K562 (cell line): ENCODE data around the gene NR1H2. TPM values are rescaled to one million over a fixed set of nuclear protein-coding genes. Genes with fewer than 3 reads are reported as not detected.

Experiments
- ARID4B ChIP-seq: sonication (generic); formaldehyde crosslinking; IDR thresholded peaks from 2 replicates; pipeline ENCODE4 v1.8.0; 2022; ENCODE audit warnings: mild to moderate bottlenecking, missing genetic modification reagents
- BDP1 ChIP-seq: IDR thresholded peaks from 3 replicates; pipeline ENCODE4 v1.6.1; 2011; ENCODE audit not compliant: insufficient read length, insufficient read depth
- REST ChIP-seq, 2 experiments: fragments of 450-650 bp; formaldehyde crosslinking in 1 of 2; IDR thresholded peaks; 2 replicates each; pipeline versions ENCODE4 v1.4.0 to v1.6.1; 2014 to 2020; ENCODE audit warnings: mild to moderate bottlenecking in 2 of 2, borderline replicate concordance in 1 of 2, low read depth in 1 of 2
- RHOXF2B ChIP-seq: fragments of 250-450 bp; sonication (Bioruptor Pico); conservative IDR thresholded peaks from 2 replicates; pipeline ENCODE4 v1.5.1; 2021
- RUNX1 ChIP-seq: sonication (generic); IDR thresholded peaks from 2 replicates; pipeline ENCODE4 v1.6.1; 2016; ENCODE audit warnings: antibody characterized with exemption, low read depth
- ZC3H4 ChIP-seq: sonication (generic); formaldehyde crosslinking; IDR thresholded peaks from 2 replicates; pipeline ENCODE4 v1.9.0; 2021; ENCODE audit warnings: missing genetic modification reagents, borderline replicate concordance
- ZNF316 ChIP-seq: fragments of 450-650 bp; IDR thresholded peaks from 2 replicates; pipeline ENCODE4 v1.6.1; 2016
- polyA plus RNA-seq, 8 experiments: library from polyadenylated mRNA; depleted of rRNA in 4 of 8; stranded (reverse) in 5 of 8; unstranded in 3 of 8; fragments of >200 nt; fragmentation: Nextera tagmentation in 2 of 8; fragmentation: Illumina TruSeq in 1 of 8; extraction: Ambion mirVana in 2 of 8; extraction: Trizol in 1 of 8; gene quantifications; 2 replicates each; pipeline versions ENCODE4 v1.2.1 to v1.2.3, GENCODE V29; 2011 to 2014; ENCODE audit warnings: inconsistent platforms in 1 of 8, missing spikeins in 1 of 8
- total RNA-seq, 7 experiments: library from RNA; depleted of rRNA in 6 of 7; stranded (reverse); fragments of >200 nt in 6 of 7; fragmentation: Illumina TruSeq in 2 of 7; extraction: Trizol in 2 of 7; gene quantifications; 2 replicates each; pipeline versions ENCODE4 v1.2.1 to v1.2.3, GENCODE V29; 2011 to 2021; ENCODE audit warnings: low replicate concordance in 1 of 7
- TF ChIP-seq, protein P1 (sequence below): fragments of 150-350 bp; IDR thresholded peaks from 2 replicates; pipeline ENCODE4 v1.6.1; 2014; ENCODE audit warnings: low read depth, mild to moderate bottlenecking, low read length, borderline replicate concordance

The NR1H2 gene
- total and polyA plus RNA-seq, 9 of the 15 experiments (the other 6 are each of a cell fraction or from before 2014, with no cell fraction given) = 0.11 to 73.8 (median 24.0) TPM

GRCh38 chr19:50368649-50369570 lies 7.3 kb upstream of the NR1H2 start (continued):
- no peak for TF ChIP-seq ARID4B
- no peak for TF ChIP-seq ZNF316
- no peak for TF ChIP-seq ZC3H4
- peak; percentile 72 for TF ChIP-seq REST (IDR thresholded peaks at IDR 0.05; ENCODE audit: borderline replicate concordance)
- no peak for TF ChIP-seq REST (CRISPR knock-in tag; IDR thresholded peaks at IDR 0.05; ENCODE audit: low read depth)
- no peak for TF ChIP-seq RHOXF2B
- TF ChIP-seq BDP1 = no peak
- TF ChIP-seq, protein P1, sequence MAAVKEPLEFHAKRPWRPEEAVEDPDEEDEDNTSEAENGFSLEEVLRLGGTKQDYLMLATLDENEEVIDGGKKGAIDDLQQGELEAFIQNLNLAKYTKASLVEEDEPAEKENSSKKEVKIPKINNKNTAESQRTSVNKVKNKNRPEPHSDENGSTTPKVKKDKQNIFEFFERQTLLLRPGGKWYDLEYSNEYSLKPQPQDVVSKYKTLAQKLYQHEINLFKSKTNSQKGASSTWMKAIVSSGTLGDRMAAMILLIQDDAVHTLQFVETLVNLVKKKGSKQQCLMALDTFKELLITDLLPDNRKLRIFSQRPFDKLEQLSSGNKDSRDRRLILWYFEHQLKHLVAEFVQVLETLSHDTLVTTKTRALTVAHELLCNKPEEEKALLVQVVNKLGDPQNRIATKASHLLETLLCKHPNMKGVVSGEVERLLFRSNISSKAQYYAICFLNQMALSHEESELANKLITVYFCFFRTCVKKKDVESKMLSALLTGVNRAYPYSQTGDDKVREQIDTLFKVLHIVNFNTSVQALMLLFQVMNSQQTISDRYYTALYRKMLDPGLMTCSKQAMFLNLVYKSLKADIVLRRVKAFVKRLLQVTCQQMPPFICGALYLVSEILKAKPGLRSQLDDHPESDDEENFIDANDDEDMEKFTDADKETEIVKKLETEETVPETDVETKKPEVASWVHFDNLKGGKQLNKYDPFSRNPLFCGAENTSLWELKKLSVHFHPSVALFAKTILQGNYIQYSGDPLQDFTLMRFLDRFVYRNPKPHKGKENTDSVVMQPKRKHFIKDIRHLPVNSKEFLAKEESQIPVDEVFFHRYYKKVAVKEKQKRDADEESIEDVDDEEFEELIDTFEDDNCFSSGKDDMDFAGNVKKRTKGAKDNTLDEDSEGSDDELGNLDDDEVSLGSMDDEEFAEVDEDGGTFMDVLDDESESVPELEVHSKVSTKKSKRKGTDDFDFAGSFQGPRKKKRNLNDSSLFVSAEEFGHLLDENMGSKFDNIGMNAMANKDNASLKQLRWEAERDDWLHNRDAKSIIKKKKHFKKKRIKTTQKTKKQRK = no peak
- TF ChIP-seq RUNX1 = no peak
